GM23338 (cell line): ENCODE measurements around the gene SMIM35. TPM values are rescaled to one million over a fixed set of nuclear protein-coding genes. Genes with fewer than 3 reads are reported as not detected.

Experiments used
- ATAC-seq: fragments of 200-7000 bp; cut with Tn5 transposase; 3 replicates; pipeline ENCODE4 v1.9.1; 2020
- DNase-seq: peaks from one replicate; pipeline ENCODE4 v3.0.0-alpha.2; 2015; ENCODE audit warnings: low spot score
- H2AFZ ChIP-seq: fragments of 200-600 bp; sonication (generic); 2 replicates; pipeline ENCODE4 v1.8.0; 2016; ENCODE audit warnings: antibody characterized with exemption, mild to moderate bottlenecking, moderate library complexity
- H3F3A ChIP-seq: fragments of 200-600 bp; sonication (generic); replicated peaks from 2 replicates; pipeline ENCODE4 v1.8.0; 2017; ENCODE audit warnings: antibody characterized with exemption, mixed run types, low read depth
- H3K27ac ChIP-seq: fragments of 200-600 bp; sonication (generic); 2 replicates; pipeline ENCODE4 v1.6.1; 2016; ENCODE audit warnings: low read depth
- H3K27me3 ChIP-seq: fragments of 200-600 bp; sonication (generic); 2 replicates; pipeline ENCODE4 v1.8.0; 2016; ENCODE audit warnings: mild to moderate bottlenecking, mixed run types, moderate library complexity; ENCODE audit not compliant: insufficient read depth
- H3K36me3 ChIP-seq: fragments of 200-600 bp; sonication (generic); 2 replicates; pipeline ENCODE4 v1.8.0; 2016; ENCODE audit warnings: mild to moderate bottlenecking; ENCODE audit not compliant: insufficient read depth
- H3K4me1 ChIP-seq: fragments of 200-600 bp; sonication (generic); 2 replicates; pipeline ENCODE4 v1.8.0; 2016; ENCODE audit warnings: mild to moderate bottlenecking, moderate library complexity; ENCODE audit not compliant: insufficient read depth
- H3K4me2 ChIP-seq: fragments of 200-600 bp; sonication (generic); 2 replicates; pipeline ENCODE4 v1.7.1; 2017; ENCODE audit warnings: mixed run types
- H3K4me3 ChIP-seq: fragments of 200-600 bp; sonication (generic); 2 replicates; pipeline ENCODE4 v1.6.1; 2016; ENCODE audit warnings: mixed run types
- H3K79me2 ChIP-seq: fragments of 200-600 bp; sonication (generic); replicated peaks from 2 replicates; pipeline ENCODE4 v1.8.0; 2017; ENCODE audit warnings: mild to moderate bottlenecking; ENCODE audit not compliant: insufficient read depth
- H3K9me2 ChIP-seq: fragments of 200-600 bp; sonication (generic); 2 replicates; pipeline ENCODE4 v1.8.0; 2017; ENCODE audit not compliant: insufficient read depth
- H4K20me1 ChIP-seq: fragments of 200-600 bp; sonication (generic); replicated peaks from 2 replicates; pipeline ENCODE4 v1.8.0; 2017; ENCODE audit warnings: mild to moderate bottlenecking; ENCODE audit not compliant: insufficient read depth
- H3K27ac Mint-ChIP-seq: 2 replicates; pipeline ENCODE4 v1.8.0; 2020; ENCODE audit warnings: inconsistent platforms, mild to moderate bottlenecking, moderate library complexity, mixed read lengths
- H3K27me3 Mint-ChIP-seq: 3 replicates; pipeline ENCODE4 v1.8.0; 2022; ENCODE audit warnings: low read depth, mild to moderate bottlenecking, moderate library complexity, mixed read lengths, inconsistent platforms; ENCODE audit not compliant: insufficient read depth, poor library complexity
- H3K36me3 Mint-ChIP-seq: 3 replicates; pipeline ENCODE4 v1.8.0; 2021; ENCODE audit warnings: low read depth, mild to moderate bottlenecking, inconsistent platforms, moderate library complexity, mixed read lengths
- H3K4me1 Mint-ChIP-seq: 3 replicates; pipeline ENCODE4 v1.8.0; 2020; ENCODE audit warnings: mild to moderate bottlenecking, inconsistent platforms, mixed read lengths
- H3K4me3 Mint-ChIP-seq: 3 replicates; pipeline ENCODE4 v1.8.0; 2021; ENCODE audit warnings: moderate library complexity, mild to moderate bottlenecking, inconsistent platforms, mixed read lengths
- H3K9me3 Mint-ChIP-seq: 3 replicates; pipeline ENCODE4 v1.8.0; 2020; ENCODE audit warnings: moderate library complexity, mild to moderate bottlenecking, inconsistent platforms, mixed read lengths
- EZH2 ChIP-seq: fragments of 200-600 bp; sonication (generic); IDR thresholded peaks from one replicate; pipeline ENCODE4 v1.8.0; 2017; ENCODE audit warnings: antibody characterized with exemption, mild to moderate bottlenecking, low read depth; ENCODE audit not compliant: unreplicated experiment
- EZH2phosphoT487 ChIP-seq: fragments of 200-600 bp; sonication (generic); IDR thresholded peaks from one replicate; pipeline ENCODE4 v1.8.1; 2018; ENCODE audit warnings: antibody characterized with exemption; ENCODE audit not compliant: unreplicated experiment
- JUNB ChIP-seq: IDR thresholded peaks from one replicate; pipeline ENCODE4 v1.6.1; 2016; ENCODE audit warnings: antibody characterized with exemption; ENCODE audit not compliant: unreplicated experiment
- POLR2AphosphoS5 ChIP-seq: IDR thresholded peaks from 2 replicates; pipeline ENCODE4 v1.6.1; 2016; ENCODE audit warnings: antibody characterized with exemption, low read depth
- ZNF114 ChIP-seq: fragments of 250-450 bp; sonication (Bioruptor Pico); IDR thresholded peaks from 2 replicates; pipeline ENCODE4 v1.5.0; 2020; ENCODE audit warnings: mild to moderate bottlenecking, moderate library complexity
- ZNF331 ChIP-seq: fragments of 250-450 bp; sonication (Bioruptor Pico); IDR thresholded peaks from 2 replicates; pipeline ENCODE4 v1.5.0; 2020; ENCODE audit warnings: low read depth, mild to moderate bottlenecking, moderate library complexity
- long read RNA-seq: library from polyadenylated mRNA; unstranded; transcript quantifications from one replicate; pipeline ENCODE4 v2.0.0, GENCODE V29; 2020; ENCODE audit not compliant: unreplicated experiment
- polyA plus RNA-seq: library from polyadenylated mRNA; unstranded; fragments of >200 nt; fragmentation: Nextera tagmentation; extraction: Ambion mirVana; gene quantifications from 2 replicates; pipeline ENCODE4 v1.2.1, GENCODE V29; 2016
- total RNA-seq: library from RNA; depleted of rRNA; stranded (reverse); fragments of >200 nt; shearing (Covaris generic); gene quantifications from 2 replicates; pipeline ENCODE4 v1.2.3, GENCODE V29; 2014; rRNA removed
- TF ChIP-seq, protein P1 (sequence below): IDR thresholded peaks from one replicate; pipeline ENCODE4 v1.6.1; 2018; ENCODE audit warnings: antibody characterized with exemption; ENCODE audit not compliant: unreplicated experiment
- TF ChIP-seq, protein P2 (sequence below): fragments of 250-450 bp; sonication (Bioruptor Pico); IDR thresholded peaks from 2 replicates; pipeline ENCODE4 v1.5.0; 2020; ENCODE audit warnings: mild to moderate bottlenecking, moderate library complexity
- TF ChIP-seq, protein P3 (sequence below), 2 experiments: fragments of 200-600 bp in 1 of 2; sonication (generic) in 1 of 2; conservative IDR thresholded peaks; 2 replicates each; pipeline versions ENCODE4 v1.5.1 to v1.6.1; 2016 to 2017; ENCODE audit warnings: antibody characterized with exemption in 2 of 2, low read depth in 2 of 2, mild to moderate bottlenecking in 2 of 2, moderate library complexity in 1 of 2

Gene SMIM35
- total RNA-seq (not detected in 2 replicates), polyA plus RNA-seq (not detected in 2 replicates)
- long read RNA-seq = 0 reads

- Histone ChIP-seq H3K79me2 (no peaks in the 10 kb centered on the region), H3K27me3 (no peaks in the 10 kb centered on the region), H3K36me3 (no peaks in the 10 kb centered on the region), H3K9me2 (no peaks in the 10 kb centered on the region), H3K4me2 (no peak within 1 kb of the TSS), H2AFZ (no peak within 1 kb of the TSS), H3K4me3 (no peak within 1 kb of the TSS), H4K20me1 (no peaks in the 10 kb centered on the region), H3K4me1 (no peaks in the 10 kb centered on the region), H3F3A (no peaks in the 10 kb centered on the region), H3K27ac (no peak within 1 kb of the TSS)
- no peak within 1 kb of the TSS for H3K4me3 Mint-ChIP-seq
- H3K27me3 Mint-ChIP-seq = peaks cover 2% of the 10 kb centered on the region
- DNase-seq (no peak), ATAC-seq (no peak)
- no peak for TF ChIP-seq JUNB
- no peak for TF ChIP-seq ZNF114 (CRISPR knock-in tag)
- peaks cover 17% of the 10 kb centered on the region; the same call in 2 of the 3 replicates for H3K9me3 Mint-ChIP-seq
- no peak within 1 kb of the TSS for H3K27ac Mint-ChIP-seq
- H3K4me1 Mint-ChIP-seq = peaks cover 13% of the 10 kb centered on the region
- no peaks in the 10 kb centered on the region; the same call in 2 of the 3 replicates for H3K36me3 Mint-ChIP-seq
Measured at GRCh38 chr11:118086913-118087768, at the start of gene SMIM35. Gene SMIM35 (minus strand): TSS chr11:118086963. CDS start chr11:118086757, 206 bp downstream.

DNA sequence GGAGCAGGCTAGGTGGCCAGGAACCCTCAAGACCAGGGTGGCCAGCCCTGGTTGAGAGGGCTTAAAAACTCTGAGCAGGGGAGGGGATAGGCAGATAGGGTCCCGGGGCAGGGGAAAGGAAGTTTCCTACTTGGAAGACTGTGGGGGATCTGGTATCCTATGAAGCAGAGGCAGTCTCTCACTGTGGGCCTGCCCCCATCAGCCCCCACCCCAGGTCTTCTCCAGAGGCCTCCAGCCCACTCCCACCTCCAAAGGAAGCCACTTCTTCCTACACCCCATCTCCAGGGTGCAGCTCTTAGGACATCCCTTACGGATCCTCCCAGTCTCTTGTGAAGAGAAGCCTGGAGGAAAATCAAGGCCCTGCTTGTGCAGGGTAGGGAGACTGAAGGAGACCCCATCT, 49.6 kb upstream of the SMIM35 start:
- peaks cover 8% of the 10 kb centered on the region for H3K27me3 Mint-ChIP-seq
- TF ChIP-seq EZH2phosphoT487 (no peak), POLR2AphosphoS5 (no peak), ZNF114 (CRISPR knock-in tag) (no peak), EZH2 (no peak), ZNF331 (no peak)
- TF ChIP-seq, protein P1, sequence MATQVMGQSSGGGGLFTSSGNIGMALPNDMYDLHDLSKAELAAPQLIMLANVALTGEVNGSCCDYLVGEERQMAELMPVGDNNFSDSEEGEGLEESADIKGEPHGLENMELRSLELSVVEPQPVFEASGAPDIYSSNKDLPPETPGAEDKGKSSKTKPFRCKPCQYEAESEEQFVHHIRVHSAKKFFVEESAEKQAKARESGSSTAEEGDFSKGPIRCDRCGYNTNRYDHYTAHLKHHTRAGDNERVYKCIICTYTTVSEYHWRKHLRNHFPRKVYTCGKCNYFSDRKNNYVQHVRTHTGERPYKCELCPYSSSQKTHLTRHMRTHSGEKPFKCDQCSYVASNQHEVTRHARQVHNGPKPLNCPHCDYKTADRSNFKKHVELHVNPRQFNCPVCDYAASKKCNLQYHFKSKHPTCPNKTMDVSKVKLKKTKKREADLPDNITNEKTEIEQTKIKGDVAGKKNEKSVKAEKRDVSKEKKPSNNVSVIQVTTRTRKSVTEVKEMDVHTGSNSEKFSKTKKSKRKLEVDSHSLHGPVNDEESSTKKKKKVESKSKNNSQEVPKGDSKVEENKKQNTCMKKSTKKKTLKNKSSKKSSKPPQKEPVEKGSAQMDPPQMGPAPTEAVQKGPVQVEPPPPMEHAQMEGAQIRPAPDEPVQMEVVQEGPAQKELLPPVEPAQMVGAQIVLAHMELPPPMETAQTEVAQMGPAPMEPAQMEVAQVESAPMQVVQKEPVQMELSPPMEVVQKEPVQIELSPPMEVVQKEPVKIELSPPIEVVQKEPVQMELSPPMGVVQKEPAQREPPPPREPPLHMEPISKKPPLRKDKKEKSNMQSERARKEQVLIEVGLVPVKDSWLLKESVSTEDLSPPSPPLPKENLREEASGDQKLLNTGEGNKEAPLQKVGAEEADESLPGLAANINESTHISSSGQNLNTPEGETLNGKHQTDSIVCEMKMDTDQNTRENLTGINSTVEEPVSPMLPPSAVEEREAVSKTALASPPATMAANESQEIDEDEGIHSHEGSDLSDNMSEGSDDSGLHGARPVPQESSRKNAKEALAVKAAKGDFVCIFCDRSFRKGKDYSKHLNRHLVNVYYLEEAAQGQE = no peak
- TF ChIP-seq, protein P2, sequence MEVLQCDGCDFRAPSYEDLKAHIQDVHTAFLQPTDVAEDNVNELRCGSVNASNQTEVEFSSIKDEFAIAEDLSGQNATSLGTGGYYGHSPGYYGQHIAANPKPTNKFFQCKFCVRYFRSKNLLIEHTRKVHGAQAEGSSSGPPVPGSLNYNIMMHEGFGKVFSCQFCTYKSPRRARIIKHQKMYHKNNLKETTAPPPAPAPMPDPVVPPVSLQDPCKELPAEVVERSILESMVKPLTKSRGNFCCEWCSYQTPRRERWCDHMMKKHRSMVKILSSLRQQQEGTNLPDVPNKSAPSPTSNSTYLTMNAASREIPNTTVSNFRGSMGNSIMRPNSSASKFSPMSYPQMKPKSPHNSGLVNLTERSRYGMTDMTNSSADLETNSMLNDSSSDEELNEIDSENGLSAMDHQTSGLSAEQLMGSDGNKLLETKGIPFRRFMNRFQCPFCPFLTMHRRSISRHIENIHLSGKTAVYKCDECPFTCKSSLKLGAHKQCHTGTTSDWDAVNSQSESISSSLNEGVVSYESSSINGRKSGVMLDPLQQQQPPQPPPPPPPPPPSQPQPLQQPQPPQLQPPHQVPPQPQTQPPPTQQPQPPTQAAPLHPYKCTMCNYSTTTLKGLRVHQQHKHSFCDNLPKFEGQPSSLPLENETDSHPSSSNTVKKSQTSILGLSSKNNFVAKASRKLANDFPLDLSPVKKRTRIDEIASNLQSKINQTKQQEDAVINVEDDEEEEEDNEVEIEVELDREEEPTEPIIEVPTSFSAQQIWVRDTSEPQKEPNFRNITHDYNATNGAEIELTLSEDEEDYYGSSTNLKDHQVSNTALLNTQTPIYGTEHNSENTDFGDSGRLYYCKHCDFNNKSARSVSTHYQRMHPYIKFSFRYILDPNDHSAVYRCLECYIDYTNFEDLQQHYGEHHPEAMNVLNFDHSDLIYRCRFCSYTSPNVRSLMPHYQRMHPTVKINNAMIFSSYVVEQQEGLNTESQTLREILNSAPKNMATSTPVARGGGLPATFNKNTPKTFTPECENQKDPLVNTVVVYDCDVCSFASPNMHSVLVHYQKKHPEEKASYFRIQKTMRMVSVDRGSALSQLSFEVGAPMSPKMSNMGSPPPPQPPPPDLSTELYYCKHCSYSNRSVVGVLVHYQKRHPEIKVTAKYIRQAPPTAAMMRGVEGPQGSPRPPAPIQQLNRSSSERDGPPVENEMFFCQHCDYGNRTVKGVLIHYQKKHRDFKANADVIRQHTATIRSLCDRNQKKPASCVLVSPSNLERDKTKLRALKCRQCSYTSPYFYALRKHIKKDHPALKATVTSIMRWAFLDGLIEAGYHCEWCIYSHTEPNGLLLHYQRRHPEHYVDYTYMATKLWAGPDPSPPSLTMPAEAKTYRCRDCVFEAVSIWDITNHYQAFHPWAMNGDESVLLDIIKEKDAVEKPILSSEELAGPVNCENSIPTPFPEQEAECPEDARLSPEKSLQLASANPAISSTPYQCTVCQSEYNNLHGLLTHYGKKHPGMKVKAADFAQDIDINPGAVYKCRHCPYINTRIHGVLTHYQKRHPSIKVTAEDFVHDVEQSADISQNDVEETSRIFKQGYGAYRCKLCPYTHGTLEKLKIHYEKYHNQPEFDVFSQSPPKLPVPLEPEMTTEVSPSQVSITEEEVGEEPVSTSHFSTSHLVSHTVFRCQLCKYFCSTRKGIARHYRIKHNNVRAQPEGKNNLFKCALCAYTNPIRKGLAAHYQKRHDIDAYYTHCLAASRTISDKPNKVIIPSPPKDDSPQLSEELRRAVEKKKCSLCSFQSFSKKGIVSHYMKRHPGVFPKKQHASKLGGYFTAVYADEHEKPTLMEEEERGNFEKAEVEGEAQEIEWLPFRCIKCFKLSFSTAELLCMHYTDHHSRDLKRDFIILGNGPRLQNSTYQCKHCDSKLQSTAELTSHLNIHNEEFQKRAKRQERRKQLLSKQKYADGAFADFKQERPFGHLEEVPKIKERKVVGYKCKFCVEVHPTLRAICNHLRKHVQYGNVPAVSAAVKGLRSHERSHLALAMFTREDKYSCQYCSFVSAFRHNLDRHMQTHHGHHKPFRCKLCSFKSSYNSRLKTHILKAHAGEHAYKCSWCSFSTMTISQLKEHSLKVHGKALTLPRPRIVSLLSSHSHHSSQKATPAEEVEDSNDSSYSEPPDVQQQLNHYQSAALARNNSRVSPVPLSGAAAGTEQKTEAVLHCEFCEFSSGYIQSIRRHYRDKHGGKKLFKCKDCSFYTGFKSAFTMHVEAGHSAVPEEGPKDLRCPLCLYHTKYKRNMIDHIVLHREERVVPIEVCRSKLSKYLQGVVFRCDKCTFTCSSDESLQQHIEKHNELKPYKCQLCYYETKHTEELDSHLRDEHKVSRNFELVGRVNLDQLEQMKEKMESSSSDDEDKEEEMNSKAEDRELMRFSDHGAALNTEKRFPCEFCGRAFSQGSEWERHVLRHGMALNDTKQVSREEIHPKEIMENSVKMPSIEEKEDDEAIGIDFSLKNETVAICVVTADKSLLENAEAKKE (CRISPR knock-in tag) = no peak
- TF ChIP-seq, protein P3, sequence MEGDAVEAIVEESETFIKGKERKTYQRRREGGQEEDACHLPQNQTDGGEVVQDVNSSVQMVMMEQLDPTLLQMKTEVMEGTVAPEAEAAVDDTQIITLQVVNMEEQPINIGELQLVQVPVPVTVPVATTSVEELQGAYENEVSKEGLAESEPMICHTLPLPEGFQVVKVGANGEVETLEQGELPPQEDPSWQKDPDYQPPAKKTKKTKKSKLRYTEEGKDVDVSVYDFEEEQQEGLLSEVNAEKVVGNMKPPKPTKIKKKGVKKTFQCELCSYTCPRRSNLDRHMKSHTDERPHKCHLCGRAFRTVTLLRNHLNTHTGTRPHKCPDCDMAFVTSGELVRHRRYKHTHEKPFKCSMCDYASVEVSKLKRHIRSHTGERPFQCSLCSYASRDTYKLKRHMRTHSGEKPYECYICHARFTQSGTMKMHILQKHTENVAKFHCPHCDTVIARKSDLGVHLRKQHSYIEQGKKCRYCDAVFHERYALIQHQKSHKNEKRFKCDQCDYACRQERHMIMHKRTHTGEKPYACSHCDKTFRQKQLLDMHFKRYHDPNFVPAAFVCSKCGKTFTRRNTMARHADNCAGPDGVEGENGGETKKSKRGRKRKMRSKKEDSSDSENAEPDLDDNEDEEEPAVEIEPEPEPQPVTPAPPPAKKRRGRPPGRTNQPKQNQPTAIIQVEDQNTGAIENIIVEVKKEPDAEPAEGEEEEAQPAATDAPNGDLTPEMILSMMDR (conservative IDR thresholded peaks at IDR 0.05; ENCODE audit: low read depth in 2 of 2) = no peak

More for the DNA sequence above, 49.6 kb upstream of the SMIM35 start:
- Mint-ChIP-seq H3K9me3 (no peaks in the 10 kb centered on the region), H3K4me3 (no peak overlapping the region), H3K36me3 (no peaks in the 10 kb centered on the region; the same call in 2 of the 3 replicates), H3K4me1 (peaks cover 6% of the 10 kb centered on the region), H3K27ac (no peak overlapping the region)
- H3K4me2 ChIP-seq = no peak overlapping the region
- H3K79me2 ChIP-seq = no peaks in the 10 kb centered on the region
- H3K9me2 ChIP-seq = no peaks in the 10 kb centered on the region
- H3F3A ChIP-seq = no peaks in the 10 kb centered on the region
- H3K36me3 ChIP-seq = no peaks in the 10 kb centered on the region
- no peaks in the 10 kb centered on the region for H3K4me1 ChIP-seq
- H3K4me3 ChIP-seq = no peak overlapping the region
- no peaks in the 10 kb centered on the region for H3K27me3 ChIP-seq
- DNase-seq (no peak), ATAC-seq (no peak)
- no peaks in the 10 kb centered on the region for H4K20me1 ChIP-seq
- H3K27ac ChIP-seq = no peak overlapping the region
- H2AFZ ChIP-seq = no peak overlapping the region
